ENCODE results near the gene CATSPERZ. TPM values are rescaled to one million over a fixed set of nuclear protein-coding genes. Genes with fewer than 3 reads are reported as not detected.
A peak's percentile ranks its signal among the peaks of the same experiment; 100 is the strongest.

Gene CATSPERZ
- total and polyA plus RNA-seq, 2 of the 13 experiments (the other 11 are each of a cell fraction or from before 2014, with no cell fraction given) = 0.22 to 0.48 TPM

- TF ChIP-seq PCBP1 (IDR thresholded peaks at IDR 0.05; ENCODE audit: borderline replicate concordance, low read depth, low read length) (no peak), ZFP37 (CRISPR knock-in tag; IDR thresholded peaks at IDR 0.05; ENCODE audit: borderline replicate concordance) (no peak), KLF9 (CRISPR knock-in tag; IDR thresholded peaks at IDR 0.05; ENCODE audit: low read depth) (no peak), ZNF331 (CRISPR knock-in tag; IDR thresholded peaks at IDR 0.05) (0 out of 2 replicates have a peak, but pooled peaks have one; percentile 4), PHB2 (IDR thresholded peaks at IDR 0.05; ENCODE audit: partially characterized antibody) (no peak), POGK (CRISPR knock-in tag; conservative IDR thresholded peaks at IDR 0.05) (no peak), AKNA (CRISPR knock-in tag; IDR thresholded peaks at IDR 0.05; ENCODE audit: borderline replicate concordance) (no peak), ZNF615 (CRISPR knock-in tag; IDR thresholded peaks at IDR 0.05; ENCODE audit: borderline replicate concordance) (no peak), ZSCAN21 (CRISPR knock-in tag; IDR thresholded peaks at IDR 0.05; ENCODE audit: borderline replicate concordance) (no peak), KAT8 (CRISPR knock-in tag; IDR thresholded peaks at IDR 0.05) (0 out of 2 replicates have a peak, but pooled peaks have one; percentile 2), NR1H2 (CRISPR knock-in tag; IDR thresholded peaks at IDR 0.05; ENCODE audit: borderline replicate concordance, low read depth) (no peak), MXD3 (CRISPR knock-in tag; IDR thresholded peaks at IDR 0.05) (no peak), MAZ (IDR thresholded peaks at IDR 0.05; ENCODE audit: borderline replicate concordance, low read depth, low read length) (peak; percentile 61; the same call in 1 of the 2 replicates), MAZ (CRISPR knock-in tag; IDR thresholded peaks at IDR 0.05; ENCODE audit: low read depth) (peak; percentile 61; the same call in 1 of the 2 replicates), ZBTB39 (CRISPR knock-in tag; IDR thresholded peaks at IDR 0.05) (no peak), ZBTB42 (CRISPR knock-in tag; IDR thresholded peaks at IDR 0.05) (no peak), CEBPB (IDR thresholded peaks at IDR 0.05; ENCODE audit: borderline replicate concordance, low read depth, low read length) (no peak), IRF9 (CRISPR knock-in tag; IDR thresholded peaks at IDR 0.05; ENCODE audit: borderline replicate concordance) (no peak), ZNF121 (CRISPR knock-in tag; IDR thresholded peaks at IDR 0.05) (no peak)
Measured at GRCh38 chr11:64251016-64251752, 49.0 kb upstream of the CATSPERZ start, which contains the start of gene PLCB3 (continued).

All from HepG2 (cell line).